Subcutaneous adipose tissue (tissue), 4 donors: ENCODE results near the gene MVB12A. TPM values are rescaled to one million over a fixed set of nuclear protein-coding genes. Genes with fewer than 3 reads are reported as not detected.

ENCODE experiments used
- CTCF ChIP-seq: fragments of 450-650 bp; IDR thresholded peaks from one replicate; pipeline ENCODE4 v1.5.1; 2016; ENCODE audit warnings: low read depth, mild to moderate bottlenecking, control low read depth, antibody characterized with exemption, moderate library complexity
- total RNA-seq, 4 donors: library from RNA; depleted of rRNA; stranded (reverse); fragments of >200 nt; gene quantifications; one replicate each; pipeline ENCODE4 v1.1.0, GENCODE V29; 2016

The MVB12A gene
- total RNA-seq, result 10 to 100 TPM; 45.6 to 61.7 (median 54.3) TPM

- TF ChIP-seq CTCF, result no peak
Measured at GRCh38 chr19:17419621-17420474, at the start of gene MVB12A. TSS of gene MVB12A (plus strand) at chr19:17420047. CDS start at chr19:17420136, 89 bp downstream.

- no peak for TF ChIP-seq CTCF
Measured at GRCh38 chr19:17376935-17377600, 42.8 kb upstream of the MVB12A start, which contains the start of gene PLVAP. TSS of gene PLVAP (minus strand) at chr19:17377342. CDS start at chr19:17377288, 54 bp downstream.

- TF ChIP-seq CTCF, result no peak
Measured at GRCh38 chr19:17378271-17378670, 41.6 kb upstream of the MVB12A start.

- TF ChIP-seq CTCF, result no peak
Measured at GRCh38 chr19:17379221-17379631, 40.6 kb upstream of the MVB12A start.

- no peak for TF ChIP-seq CTCF
Measured at GRCh38 chr19:17380426-17381138, 39.3 kb upstream of the MVB12A start.

GRCh38 chr19:17385878-17386611 is 33.8 kb upstream of the MVB12A start:
- no peak for TF ChIP-seq CTCF
